Measurements from ENCODE around the gene POLE3.

- no peak for TF ChIP-seq POLR2AphosphoS5 (IDR thresholded peaks at IDR 0.05; ENCODE audit: low read depth)
- TF ChIP-seq EZH2 (IDR thresholded peaks at IDR 0.05; ENCODE audit: low read depth, unreplicated experiment): no peak
- peak; percentile 12 to 32; a peak in 2 of 4 replicates for TF ChIP-seq CTCF (conservative IDR thresholded peaks at IDR 0.05; ENCODE audit: low read depth in 2 of 2)
- no peak for TF ChIP-seq JUNB (IDR thresholded peaks at IDR 0.05; ENCODE audit: unreplicated experiment)
- TF ChIP-seq ZNF331 (CRISPR knock-in tag; IDR thresholded peaks at IDR 0.05; ENCODE audit: low read depth): no peak
- TF ChIP-seq ZNF114 (CRISPR knock-in tag; IDR thresholded peaks at IDR 0.05): no peak
- no peak for TF ChIP-seq REST (IDR thresholded peaks at IDR 0.05; ENCODE audit: unreplicated experiment)
- no peak for TF ChIP-seq EZH2phosphoT487 (IDR thresholded peaks at IDR 0.05; ENCODE audit: unreplicated experiment)
- TF ChIP-seq CREB1 (CRISPR knock-in tag; IDR thresholded peaks at IDR 0.05; ENCODE audit: low read depth): no peak
- TF ChIP-seq ZNF462 (CRISPR knock-in tag; IDR thresholded peaks at IDR 0.05): no peak
These were observed 6.9 kb upstream of the POLE3 start for GRCh38 chr9:113417370-113417769.
